ACHN (cell line): ENCODE measurements around the gene SESN1.

Experiments used
- DNase-seq: peaks from one replicate; pipeline ENCODE4 v3.0.0-alpha.2; 2015
- in situ Hi-C: cut with HindIII; loops from 2 replicates; pipeline ENCODE4 v1.10.0; 2017; ENCODE audit warnings: low sequenced_read_pairs, low pct_ligation_motif_present, low pct_unique_long_range_greater_than_20kb

SESN1 gene

GRCh38 chr6:109073344-109074132, 21.1 kb downstream of the SESN1 start:
- DNase-seq: peak; percentile 64

GRCh38 chr6:109071125-109071917, 23.3 kb downstream of the SESN1 start:
- in situ Hi-C loops: no loop called here

More at GRCh38 chr6:109073344-109074132, 21.1 kb downstream of the SESN1 start:
- in situ Hi-C loops: no loop called here

GRCh38 chr6:109069746-109070145, 24.9 kb downstream of the SESN1 start:
- in situ Hi-C loops: no loop called here
- no peak for DNase-seq

More at GRCh38 chr6:109071125-109071917, 23.3 kb downstream of the SESN1 start:
- no peak for DNase-seq

- in situ Hi-C loops: no loop called here
- DNase-seq: no peak
Measured at GRCh38 chr6:109062767-109063352, 31.8 kb downstream of the SESN1 start.

GRCh38 chr6:109062216-109062615, 32.4 kb downstream of the SESN1 start:
- DNase-seq: no peak
- in situ Hi-C loops: no loop called here

- in situ Hi-C loops: no loop called here
- DNase-seq: no peak
Measured at GRCh38 chr6:109060571-109060970, 34.1 kb downstream of the SESN1 start.

GRCh38 chr6:109059571-109060021, 35.0 kb downstream of the SESN1 start:
- in situ Hi-C loops: no loop called here
- peak; percentile 25 for DNase-seq

GRCh38 chr6:109059153-109059552, 35.5 kb downstream of the SESN1 start:
- DNase-seq: no peak
- in situ Hi-C loops: no loop called here

- in situ Hi-C loops: no loop called here
- DNase-seq: no peak
Measured at GRCh38 chr6:109058620-109059019, 36.0 kb downstream of the SESN1 start.

- no peak for DNase-seq
- in situ Hi-C loops: no loop called here
Measured at GRCh38 chr6:109056661-109057060, 38.0 kb downstream of the SESN1 start.

- in situ Hi-C loops: no loop called here
Measured at GRCh38 chr6:109055771-109056235, 38.8 kb downstream of the SESN1 start.

GRCh38 chr6:109053336-109053735, 41.3 kb downstream of the SESN1 start:
- in situ Hi-C loops: no loop called here
- no peak for DNase-seq

More at GRCh38 chr6:109055771-109056235, 38.8 kb downstream of the SESN1 start:
- DNase-seq: no peak

GRCh38 chr6:109052852-109053251, 41.8 kb downstream of the SESN1 start:
- DNase-seq: no peak
- in situ Hi-C loops: no loop called here

GRCh38 chr6:109052018-109052651, 42.5 kb downstream of the SESN1 start:
- DNase-seq: no peak
- in situ Hi-C loops: no loop called here

GRCh38 chr6:109051301-109052017, 43.2 kb downstream of the SESN1 start:
- no peak for DNase-seq
- in situ Hi-C loops: no loop called here

GRCh38 chr6:109050447-109051102, 44.1 kb downstream of the SESN1 start:
- DNase-seq: no peak
- in situ Hi-C loops: no loop called here

- in situ Hi-C loops: no loop called here
- DNase-seq: no peak
Measured at GRCh38 chr6:109050012-109050411, 44.6 kb downstream of the SESN1 start.
